GM23248 (cell line): ENCODE results near the gene VWA5B1. TPM values are rescaled to one million over a fixed set of nuclear protein-coding genes. Genes with fewer than 3 reads are reported as not detected.
A peak's percentile ranks its signal among the peaks of the same experiment; 100 is the strongest.

Experiments
- DNase-seq: peaks from one replicate; pipeline ENCODE4 v3.0.0-alpha.2; 2015
- H2AFZ ChIP-seq: fragments of 200-600 bp; sonication (generic); 2 replicates; pipeline ENCODE4 v1.6.1; 2016; ENCODE audit warnings: antibody characterized with exemption
- H3F3A ChIP-seq: fragments of 200-600 bp; sonication (generic); 2 replicates; pipeline ENCODE4 v1.6.1; 2016; ENCODE audit warnings: mild to moderate bottlenecking, antibody characterized with exemption, mixed run types; ENCODE audit not compliant: insufficient read depth
- H3K27ac ChIP-seq: fragments of 200-600 bp; sonication (generic); 2 replicates; pipeline ENCODE4 v1.5.1; 2016; ENCODE audit warnings: mild to moderate bottlenecking
- H3K27me3 ChIP-seq: fragments of 200-600 bp; sonication (generic); replicated peaks from 2 replicates; pipeline ENCODE4 v1.6.1; 2016; ENCODE audit warnings: mild to moderate bottlenecking; ENCODE audit not compliant: insufficient read depth
- H3K36me3 ChIP-seq: fragments of 200-600 bp; sonication (generic); 2 replicates; pipeline ENCODE4 v1.6.1; 2016; ENCODE audit warnings: low read depth, mild to moderate bottlenecking
- H3K4me1 ChIP-seq: fragments of 200-600 bp; sonication (generic); 2 replicates; pipeline ENCODE4 v1.6.1; 2016; ENCODE audit warnings: mild to moderate bottlenecking; ENCODE audit not compliant: insufficient read depth
- H3K4me2 ChIP-seq: fragments of 200-600 bp; sonication (generic); one replicate; pipeline ENCODE4 v1.6.1; 2016; ENCODE audit warnings: mild to moderate bottlenecking; ENCODE audit not compliant: unreplicated experiment
- H3K4me3 ChIP-seq: fragments of 200-600 bp; sonication (generic); 2 replicates; pipeline ENCODE4 v1.5.1; 2016; ENCODE audit warnings: mild to moderate bottlenecking
- H3K79me2 ChIP-seq: fragments of 200-600 bp; sonication (generic); 2 replicates; pipeline ENCODE4 v1.6.1; 2016; ENCODE audit warnings: mild to moderate bottlenecking; ENCODE audit not compliant: insufficient read depth
- H3K9ac ChIP-seq: fragments of 200-600 bp; sonication (generic); 2 replicates; pipeline ENCODE4 v1.6.1; 2016; ENCODE audit warnings: mild to moderate bottlenecking
- H3K9me2 ChIP-seq: fragments of 200-600 bp; sonication (generic); 2 replicates; pipeline ENCODE4 v1.6.1; 2016; ENCODE audit warnings: mixed run types, mild to moderate bottlenecking, moderate library complexity; ENCODE audit not compliant: insufficient read depth
- H3K9me3 ChIP-seq: fragments of 200-600 bp; sonication (generic); one replicate; pipeline ENCODE4 v1.6.1; 2017; ENCODE audit warnings: low read depth
- H4K20me1 ChIP-seq: fragments of 200-600 bp; sonication (generic); 2 replicates; pipeline ENCODE4 v1.6.0; 2016; ENCODE audit not compliant: insufficient read depth
- EZH2 ChIP-seq: fragments of 200-600 bp; sonication (generic); IDR thresholded peaks from 2 replicates; pipeline ENCODE4 v1.6.1; 2018; ENCODE audit warnings: antibody characterized with exemption, mild to moderate bottlenecking; ENCODE audit not compliant: insufficient read depth, poor library complexity, severe bottlenecking
- EZH2phosphoT487 ChIP-seq: fragments of 200-600 bp; sonication (generic); IDR thresholded peaks from 2 replicates; pipeline ENCODE4 v1.6.1; 2018; ENCODE audit warnings: antibody characterized with exemption, moderate library complexity, mild to moderate bottlenecking, low read depth; ENCODE audit not compliant: insufficient read depth
- WGBS, 2 experiments: methylation state at CpG; one replicate each; pipeline ENCODE4 v1.1.6; 2015 to 2017; ENCODE audit warnings: low lambda C conversion rate in 2 of 2, low coverage in 1 of 2; ENCODE audit errors: missing lambda C conversion rate in 2 of 2; 5-methylcytosine and 5-hydroxymethylcytosine counted together
- in situ Hi-C: fragments of 300-500 bp; cut with MboI; formaldehyde crosslinking; loops from 2 replicates; pipeline ENCODE4 v1.15.0; 2020
- polyA plus RNA-seq: library from polyadenylated mRNA; unstranded; fragments of >200 nt; fragmentation: Nextera tagmentation; extraction: Ambion mirVana; gene quantifications from 2 replicates; pipeline ENCODE4 v1.2.1, GENCODE V29; 2016
- total RNA-seq: library from RNA; depleted of rRNA; stranded (reverse); fragments of >200 nt; shearing (Covaris generic); gene quantifications from 2 replicates; pipeline ENCODE4 v1.2.3, GENCODE V29; 2014

VWA5B1 gene
- total and polyA plus RNA-seq, 2 experiments from 2014 or later: not detected

DNA sequence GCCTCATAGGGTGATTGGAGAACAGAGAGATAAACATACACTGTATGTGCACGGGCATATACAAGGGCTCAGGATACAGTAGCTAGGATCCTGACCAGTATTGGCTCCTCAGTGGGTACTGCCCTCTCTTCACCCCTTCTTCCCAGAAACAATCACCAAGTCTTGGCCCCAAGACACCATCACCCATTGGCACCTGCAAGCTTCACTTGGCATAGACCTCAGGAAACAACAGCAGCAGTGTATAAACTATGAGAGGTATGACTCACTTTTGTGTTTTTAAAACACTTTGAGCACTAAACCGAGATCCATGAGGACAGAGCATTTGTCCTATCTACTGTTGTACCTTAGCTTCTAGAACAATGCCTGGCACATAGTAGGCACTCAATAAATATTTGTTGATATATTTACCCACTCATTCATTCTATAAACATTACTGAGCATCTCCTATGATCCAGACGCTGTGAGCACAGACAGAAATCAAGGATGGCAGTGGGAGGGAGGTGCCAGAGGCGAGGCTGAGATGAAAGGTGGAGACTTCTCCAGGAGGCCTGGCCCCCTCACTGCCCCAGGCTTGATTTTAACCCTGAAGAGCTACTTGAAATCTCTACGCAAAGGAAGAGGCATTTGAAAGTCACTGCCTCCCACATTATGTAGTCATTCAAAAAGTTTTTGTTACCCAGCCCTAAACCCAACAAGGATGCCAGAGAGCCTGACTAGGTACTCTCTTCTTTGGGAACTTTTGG lies 100.1 kb downstream of the VWA5B1 start:
- H3K4me2 ChIP-seq: no peak overlapping the region
- H3K9ac ChIP-seq: no peak overlapping the region
- H3K27me3 ChIP-seq: peaks cover 84% of the 10 kb centered on the region
- 40 to 49% methylated on average over 5 of the region's 5 CpGs for WGBS, 2 experiments
- H4K20me1 ChIP-seq: no peaks in the 10 kb centered on the region
- H3K79me2 ChIP-seq: no peaks in the 10 kb centered on the region
- DNase-seq: peak; percentile 34
- no peak overlapping the region for H2AFZ ChIP-seq
- H3K36me3 ChIP-seq: no peaks in the 10 kb centered on the region
- H3K27ac ChIP-seq: no peak overlapping the region
- H3K4me1 ChIP-seq: no peaks in the 10 kb centered on the region; the same call in 1 of the 2 replicates
- no peaks in the 10 kb centered on the region for H3K9me3 ChIP-seq
- no peaks in the 10 kb centered on the region for H3F3A ChIP-seq
- no peak for TF ChIP-seq EZH2phosphoT487
- TF ChIP-seq EZH2: no peak
- no peaks in the 10 kb centered on the region for H3K9me2 ChIP-seq
- H3K4me3 ChIP-seq: no peak overlapping the region
- in situ Hi-C loops: no loop called here

DNA sequence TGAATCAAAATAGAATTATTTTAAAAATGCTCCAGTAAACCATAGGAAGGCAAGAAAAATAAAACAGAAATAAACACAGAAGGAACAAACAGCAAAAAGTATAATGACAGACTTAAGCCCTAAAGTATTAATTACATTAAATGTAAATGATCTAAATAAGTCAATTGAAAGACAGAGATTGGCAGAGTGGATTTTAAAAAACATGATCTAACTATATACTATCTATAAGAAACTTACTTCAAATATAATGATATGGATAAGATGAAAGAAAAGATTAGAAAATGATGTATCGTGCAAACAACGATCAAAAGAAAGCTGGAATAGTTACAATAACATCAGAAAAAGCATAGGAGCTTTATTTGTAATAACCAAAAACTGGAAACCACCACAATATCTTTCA lies 104.6 kb downstream of the VWA5B1 start:
- no peak for DNase-seq
- Histone ChIP-seq H3K79me2 (no peaks in the 10 kb centered on the region), H3K36me3 (no peaks in the 10 kb centered on the region), H3K9me3 (no peaks in the 10 kb centered on the region), H3K4me1 (no peaks in the 10 kb centered on the region; the same call in 1 of the 2 replicates), H3K27me3 (peaks cover 55% of the 10 kb centered on the region), H3K4me2 (no peak overlapping the region), H2AFZ (no peak overlapping the region), H3K9me2 (no peaks in the 10 kb centered on the region), H3K4me3 (no peak overlapping the region), H3F3A (no peaks in the 10 kb centered on the region), H3K9ac (no peak overlapping the region), H4K20me1 (no peaks in the 10 kb centered on the region), H3K27ac (no peak overlapping the region)
- in situ Hi-C loops: no loop called here
- 51 to 66% methylated on average over 2 of the region's 2 CpGs for WGBS, 2 experiments
- TF ChIP-seq EZH2: no peak
- TF ChIP-seq EZH2phosphoT487: no peak

DNA sequence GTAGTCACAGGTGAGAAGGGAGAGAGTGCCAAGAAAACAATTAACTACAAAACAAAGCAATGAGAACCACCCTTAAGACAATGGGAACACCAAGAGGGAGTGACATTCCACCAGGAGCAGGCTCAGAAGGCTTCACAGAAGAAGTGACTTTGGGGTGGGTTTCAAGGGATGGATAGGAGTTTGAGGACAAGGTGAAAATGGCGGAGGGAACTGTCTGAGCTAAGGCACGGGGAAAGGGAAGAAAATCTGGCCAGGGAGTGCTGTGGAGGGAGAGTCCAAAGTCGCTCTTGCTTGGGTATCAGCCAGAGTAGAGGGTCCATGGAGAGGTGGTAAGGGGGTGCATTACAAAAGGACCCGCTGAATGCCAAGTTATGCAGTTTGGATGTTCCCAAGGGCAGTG lies 108.1 kb downstream of the VWA5B1 start:
- 44 to 45% methylated on average over 4 of the region's 4 CpGs for WGBS, 2 experiments
- Histone ChIP-seq H3K27me3 (peaks cover 41% of the 10 kb centered on the region), H3F3A (no peaks in the 10 kb centered on the region), H3K4me2 (no peak overlapping the region), H2AFZ (no peak overlapping the region), H3K9me3 (no peaks in the 10 kb centered on the region), H3K4me1 (no peaks in the 10 kb centered on the region; the same call in 1 of the 2 replicates), H3K36me3 (no peaks in the 10 kb centered on the region), H3K79me2 (no peaks in the 10 kb centered on the region), H3K27ac (no peak overlapping the region), H3K4me3 (no peak overlapping the region), H4K20me1 (no peaks in the 10 kb centered on the region), H3K9me2 (no peaks in the 10 kb centered on the region), H3K9ac (no peak overlapping the region)
- DNase-seq: no peak
- no peak for TF ChIP-seq EZH2
- TF ChIP-seq EZH2phosphoT487: no peak
- in situ Hi-C loops: no loop called here

DNA sequence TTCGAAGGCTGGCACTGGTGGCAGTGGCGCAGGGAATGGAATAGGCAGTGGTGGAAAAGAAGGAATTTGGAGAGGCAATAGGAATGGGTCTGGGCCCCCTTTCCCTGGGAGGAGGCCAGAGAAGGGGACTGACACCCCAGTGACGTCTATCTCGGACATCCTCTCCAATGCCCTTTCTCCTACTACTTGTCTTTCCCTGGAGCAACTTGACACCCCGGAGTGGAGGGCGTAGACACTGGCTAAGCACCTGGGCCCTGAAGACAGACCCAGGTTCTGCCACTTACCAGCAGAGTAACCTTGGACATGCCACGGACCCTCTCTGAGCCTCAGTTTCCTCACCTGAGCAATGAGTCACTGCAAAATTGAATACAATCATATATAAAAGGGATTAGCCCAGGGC lies 108.5 kb downstream of the VWA5B1 start:
- in situ Hi-C loops: no loop called here
- 75 to 76% methylated on average over 7 of the region's 7 CpGs for WGBS, 2 experiments
- H3F3A ChIP-seq: no peaks in the 10 kb centered on the region
- no peaks in the 10 kb centered on the region for H4K20me1 ChIP-seq
- H3K36me3 ChIP-seq: no peaks in the 10 kb centered on the region
- no peak for TF ChIP-seq EZH2phosphoT487
- TF ChIP-seq EZH2: no peak
- H3K27me3 ChIP-seq: peaks cover 38% of the 10 kb centered on the region
- no peak for DNase-seq
- no peak overlapping the region for H3K9ac ChIP-seq
- no peak overlapping the region for H2AFZ ChIP-seq
- no peak overlapping the region for H3K4me3 ChIP-seq
- H3K9me3 ChIP-seq: no peaks in the 10 kb centered on the region
- no peaks in the 10 kb centered on the region for H3K9me2 ChIP-seq
- H3K4me2 ChIP-seq: no peak overlapping the region
- H3K4me1 ChIP-seq: no peaks in the 10 kb centered on the region; the same call in 1 of the 2 replicates
- no peak overlapping the region for H3K27ac ChIP-seq
- no peaks in the 10 kb centered on the region for H3K79me2 ChIP-seq
